HepG2 (cell line): ENCODE measurements around the gene KHNYN. TPM values are rescaled to one million over a fixed set of nuclear protein-coding genes. Genes with fewer than 3 reads are reported as not detected.

Experiments
- CCDC6 ChIP-seq: sonication (generic); formaldehyde crosslinking; IDR thresholded peaks from 2 replicates; pipeline ENCODE4 v1.8.1; 2022; ENCODE audit warnings: mild to moderate bottlenecking, missing genetic modification reagents, moderate library complexity
- DMAP1 ChIP-seq: IDR thresholded peaks from 2 replicates; pipeline ENCODE4 v1.6.1; 2016
- GATA4 ChIP-seq: sonication (generic); IDR thresholded peaks from 2 replicates; pipeline ENCODE4 v1.6.1; 2016; ENCODE audit warnings: antibody characterized with exemption, low read depth, borderline replicate concordance
- HMG20A ChIP-seq: IDR thresholded peaks from 2 replicates; pipeline ENCODE4 v1.6.1; 2016; ENCODE audit warnings: borderline replicate concordance
- KLF12 ChIP-seq: sonication (generic); formaldehyde crosslinking; IDR thresholded peaks from 2 replicates; pipeline ENCODE4 v1.4.0; 2020; ENCODE audit warnings: missing genetic modification reagents, borderline replicate concordance
- MED1 ChIP-seq: sonication (generic); formaldehyde crosslinking; IDR thresholded peaks from 2 replicates; pipeline ENCODE4 v1.4.0; 2020; ENCODE audit warnings: missing genetic modification reagents
- MXD3 ChIP-seq: IDR thresholded peaks from 2 replicates; pipeline ENCODE4 v1.6.1; 2016; ENCODE audit warnings: mild to moderate bottlenecking, missing biosample characterization, missing genetic modification reagents
- NCOA1 ChIP-seq: sonication (generic); formaldehyde crosslinking; IDR thresholded peaks from 2 replicates; pipeline ENCODE4 v1.9.0; 2021; ENCODE audit warnings: missing genetic modification reagents
- PREB ChIP-seq: sonication (generic); formaldehyde crosslinking; IDR thresholded peaks from 2 replicates; pipeline ENCODE4 v1.4.0; 2020; ENCODE audit warnings: missing genetic modification reagents
- RBFOX2 ChIP-seq: fragments of 200-400 bp; formaldehyde crosslinking; IDR thresholded peaks from 2 replicates; pipeline ENCODE4 v1.6.1; 2017; ENCODE audit warnings: low read depth, mild to moderate bottlenecking, low read length
- RXRB ChIP-seq: IDR thresholded peaks from 2 replicates; pipeline ENCODE4 v1.6.1; 2016; ENCODE audit warnings: borderline replicate concordance, missing genetic modification reagents, missing compliant biosample characterization
- SNAPC4 ChIP-seq: sonication (generic); formaldehyde crosslinking; IDR thresholded peaks from 2 replicates; pipeline ENCODE4 v1.4.0; 2020; ENCODE audit warnings: mild to moderate bottlenecking, missing genetic modification reagents
- SNAPC5 ChIP-seq: sonication (generic); formaldehyde crosslinking; IDR thresholded peaks from 2 replicates; pipeline ENCODE4 v1.8.1; 2023; ENCODE audit warnings: mild to moderate bottlenecking, missing genetic modification reagents, borderline replicate concordance
- TERF1 ChIP-seq: sonication (generic); formaldehyde crosslinking; IDR thresholded peaks from 2 replicates; pipeline ENCODE4 v1.8.0; 2022; ENCODE audit warnings: mild to moderate bottlenecking, missing genetic modification reagents, moderate library complexity
- TP53 ChIP-seq: sonication (generic); formaldehyde crosslinking; conservative IDR thresholded peaks from 2 replicates; pipeline ENCODE4 v1.4.0; 2020; ENCODE audit warnings: missing genetic modification reagents
- ZBTB8A ChIP-seq: sonication (generic); formaldehyde crosslinking; IDR thresholded peaks from 2 replicates; pipeline ENCODE4 v1.4.0; 2020; ENCODE audit warnings: mild to moderate bottlenecking, low read depth, missing genetic modification reagents, borderline replicate concordance
- ZKSCAN5 ChIP-seq: sonication (generic); formaldehyde crosslinking; IDR thresholded peaks from 2 replicates; pipeline ENCODE4 v1.5.1; 2020; ENCODE audit warnings: mild to moderate bottlenecking, missing genetic modification reagents
- ZNF3 ChIP-seq: IDR thresholded peaks from 2 replicates; pipeline ENCODE4 v1.7.0; 2017; ENCODE audit warnings: inconsistent platforms
- ZNF564 ChIP-seq: sonication (generic); formaldehyde crosslinking; IDR thresholded peaks from 2 replicates; pipeline ENCODE4 v1.8.1; 2023; ENCODE audit warnings: mild to moderate bottlenecking, missing genetic modification reagents
- ZNF784 ChIP-seq: sonication (generic); formaldehyde crosslinking; IDR thresholded peaks from 2 replicates; pipeline ENCODE4 v1.5.1; 2020; ENCODE audit warnings: missing genetic modification reagents, mild to moderate bottlenecking, borderline replicate concordance
- ZNF788 ChIP-seq: sonication (generic); formaldehyde crosslinking; IDR thresholded peaks from 2 replicates; pipeline ENCODE4 v1.5.0; 2020; ENCODE audit warnings: mild to moderate bottlenecking, missing genetic modification reagents, borderline replicate concordance
- polyA plus RNA-seq, 8 experiments: library from polyadenylated mRNA; depleted of rRNA in 3 of 8; stranded (reverse) in 7 of 8; unstranded in 1 of 8; fragments of >200 nt; fragmentation: Illumina TruSeq in 4 of 8; extraction: Trizol in 4 of 8; gene quantifications; 2 replicates each; pipeline versions ENCODE4 v1.2.1 to v1.2.3, GENCODE V29; 2011 to 2016; ENCODE audit warnings: low read depth in 4 of 8, missing spikeins in 1 of 8, mixed read lengths in 1 of 8; ENCODE audit not compliant: insufficient read depth in 1 of 8
- total RNA-seq, 5 experiments: library from RNA; depleted of rRNA; stranded (reverse); fragments of >200 nt; fragmentation: Illumina TruSeq; extraction: Trizol; gene quantifications; 2 replicates each; pipeline ENCODE4 v1.2.3, GENCODE V29; 2016; ENCODE audit warnings: low read depth in 1 of 5

KHNYN gene
- total and polyA plus RNA-seq, 2 of the 13 experiments (the other 11 are each of a cell fraction or from before 2014, with no cell fraction given) = 52.8 to 75.7 TPM

- TF ChIP-seq MXD3 (peak; percentile 78), TERF1 (CRISPR knock-in tag) (no peak), MED1 (CRISPR knock-in tag) (peak; percentile 58), CCDC6 (CRISPR knock-in tag) (no peak), ZNF564 (no peak), ZBTB8A (CRISPR knock-in tag) (no peak), SNAPC5 (CRISPR knock-in tag) (0 out of 2 replicates have a peak, but pooled peaks have one; percentile 18), SNAPC4 (CRISPR knock-in tag) (no peak), ZNF784 (CRISPR knock-in tag) (no peak), HMG20A (CRISPR knock-in tag) (no peak), ZNF788 (CRISPR knock-in tag) (no peak; the same call in 1 of the 2 replicates), TP53 (CRISPR knock-in tag) (no peak), GATA4 (no peak), RBFOX2 (0 out of 2 replicates have a peak, but pooled peaks have one; percentile 12), RXRB (CRISPR knock-in tag) (peak; percentile 53), PREB (no peak), KLF12 (CRISPR knock-in tag) (0 out of 2 replicates have a peak, but pooled peaks have one; percentile 7), DMAP1 (CRISPR knock-in tag) (peak; percentile 42), ZKSCAN5 (CRISPR knock-in tag) (no peak), NCOA1 (CRISPR knock-in tag) (no peak), ZNF3 (CRISPR knock-in tag) (no peak)
These were observed 1.9 kb upstream of the KHNYN start (continued) for GRCh38 chr14:24427537-24428508.
